Measurements from ENCODE around the gene PALMD. TPM values are rescaled to one million over a fixed set of nuclear protein-coding genes. Genes with fewer than 3 reads are reported as not detected.
A peak's percentile ranks its signal among the peaks of the same experiment; 100 is the strongest.

The PALMD gene
- total RNA-seq, result 1 to 10 TPM; 1.5 to 2.7 TPM
- long read RNA-seq, partial matches to known transcripts, result 1 of 2 reads
- long read RNA-seq, other reads (novel, unspliced or antisense), result 0 of 2 reads

GRCh38 chr1:99645699-99646531 lies at the start of gene PALMD:
Gene PALMD, plus strand, starts transcription at chr1:99646113. Its CDS starts 205 bp downstream, at chr1:99646318.
- ATAC-seq (peak; percentile 57), DNase-seq (peak in 1 of 2 donors; percentile 5)
- intact Hi-C loops (cut with DNase I, micrococcal nuclease), result no loop called here

GRCh38 chr1:99598738-99599411 lies 47.0 kb upstream of the PALMD start:
- intact Hi-C loops (cut with DNase I, micrococcal nuclease), result no loop called here
- DNase-seq (no peak), ATAC-seq (no peak)

- intact Hi-C loops (cut with DNase I, micrococcal nuclease), result no loop called here
Measured at GRCh38 chr1:99599678-99600175, 46.2 kb upstream of the PALMD start.

GRCh38 chr1:99600782-99601181 lies 45.1 kb upstream of the PALMD start:
- DNase-seq, result no peak
- intact Hi-C loops (cut with DNase I, micrococcal nuclease), result no loop called here
- no peak for ATAC-seq

More at GRCh38 chr1:99599678-99600175, 46.2 kb upstream of the PALMD start:
- ATAC-seq, result no peak
- DNase-seq, result no peak

GRCh38 chr1:99601208-99601607 lies 44.7 kb upstream of the PALMD start:
- DNase-seq, result no peak
- intact Hi-C loops (cut with DNase I, micrococcal nuclease), result no loop called here
- ATAC-seq, result no peak

- DNase-seq (no peak), ATAC-seq (no peak)
- intact Hi-C loops (cut with DNase I, micrococcal nuclease), result no loop called here
Measured at GRCh38 chr1:99601709-99602403, 44.1 kb upstream of the PALMD start.

DNA sequence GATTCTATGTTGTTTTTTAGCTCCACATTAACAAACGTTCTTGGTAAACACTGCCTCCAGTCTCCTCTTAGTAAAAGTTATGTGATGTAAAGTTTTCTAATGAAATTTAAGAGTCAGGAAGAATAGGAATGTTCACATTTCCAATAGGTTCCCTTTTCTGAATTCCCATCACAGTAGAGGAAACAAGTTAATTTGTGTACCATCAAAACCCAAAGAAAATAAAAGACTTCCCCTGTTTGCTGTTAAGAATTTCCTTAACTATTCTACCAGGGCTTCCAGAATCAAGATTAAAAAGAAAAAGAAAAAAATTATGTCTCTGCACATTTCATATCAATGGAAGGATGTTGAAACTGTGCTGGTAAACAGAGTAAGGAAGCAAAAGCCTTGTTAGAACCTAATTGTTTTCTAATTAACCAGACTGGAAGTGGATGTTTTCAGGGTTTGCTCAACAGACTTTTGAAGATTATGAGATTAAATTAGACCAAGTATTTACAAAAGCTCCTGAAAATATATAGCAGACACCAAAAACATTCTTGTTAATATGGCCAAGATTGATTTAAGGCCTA lies 43.4 kb upstream of the PALMD start:
- intact Hi-C loops (cut with DNase I, micrococcal nuclease), result no loop called here
- ATAC-seq (no peak), DNase-seq (no peak)

DNA sequence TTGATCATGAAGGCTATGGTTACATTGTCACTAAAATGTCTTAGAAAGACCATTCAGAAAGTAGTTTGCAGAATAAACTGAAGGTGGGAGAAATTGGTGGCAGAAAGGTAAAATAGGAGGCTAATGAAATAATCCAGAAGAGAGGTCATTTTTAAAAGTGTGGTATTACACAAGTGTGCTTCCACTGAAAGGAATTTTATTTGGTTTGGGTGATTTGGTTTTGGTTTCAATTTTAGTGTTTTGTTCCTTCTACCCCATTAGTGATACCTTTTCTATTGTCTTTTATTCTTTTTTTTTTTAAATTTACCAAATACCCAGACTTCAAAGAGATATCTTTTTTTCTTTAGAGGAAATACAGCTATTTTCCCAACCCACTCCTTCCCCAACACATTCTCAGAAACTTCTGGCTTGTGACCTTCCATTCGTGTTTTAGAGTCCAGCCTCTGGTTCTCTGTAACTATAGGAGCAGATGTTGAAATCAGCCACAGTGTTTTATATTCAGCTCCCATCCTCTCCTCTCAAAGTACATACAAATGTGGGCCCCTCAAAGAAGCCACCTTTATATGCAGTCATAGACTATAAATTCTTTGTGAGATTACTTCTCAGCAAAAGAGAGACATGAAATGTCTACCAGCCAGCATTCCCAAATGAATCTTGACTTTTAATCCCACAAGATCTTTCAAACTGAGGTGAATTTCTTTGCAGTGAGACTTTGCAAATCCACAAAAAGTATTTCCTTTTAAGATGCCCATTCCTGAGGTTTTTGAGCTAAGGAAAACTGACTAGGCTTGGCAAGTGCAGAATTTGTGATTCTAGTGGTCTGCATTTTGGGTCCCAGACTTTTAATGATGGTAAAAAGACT lies 42.0 kb upstream of the PALMD start:
- DNase-seq (no peak), ATAC-seq (no peak)
- intact Hi-C loops (cut with DNase I, micrococcal nuclease), result no loop called here

DNA sequence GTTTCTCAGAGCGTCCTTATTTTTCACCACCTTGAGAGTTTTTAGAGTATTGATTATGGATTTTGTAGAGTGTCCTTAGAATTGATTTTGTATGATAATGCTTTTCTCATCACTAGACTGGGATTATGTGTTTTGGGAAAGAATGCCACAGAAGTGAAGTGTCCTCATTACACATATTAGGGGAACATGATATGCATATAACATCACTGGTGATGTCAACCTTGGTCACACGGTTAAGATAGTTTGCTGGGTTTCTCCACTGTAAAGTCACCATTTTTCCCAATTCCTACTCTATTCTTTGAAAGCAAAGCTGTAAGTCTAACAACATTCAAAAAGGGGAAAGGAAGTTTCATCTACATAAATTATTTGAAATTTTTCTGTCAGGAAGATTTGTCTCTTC lies 39.6 kb upstream of the PALMD start:
- no peak for DNase-seq
- ATAC-seq, result no peak
- intact Hi-C loops (cut with DNase I, micrococcal nuclease), result no loop called here

DNA sequence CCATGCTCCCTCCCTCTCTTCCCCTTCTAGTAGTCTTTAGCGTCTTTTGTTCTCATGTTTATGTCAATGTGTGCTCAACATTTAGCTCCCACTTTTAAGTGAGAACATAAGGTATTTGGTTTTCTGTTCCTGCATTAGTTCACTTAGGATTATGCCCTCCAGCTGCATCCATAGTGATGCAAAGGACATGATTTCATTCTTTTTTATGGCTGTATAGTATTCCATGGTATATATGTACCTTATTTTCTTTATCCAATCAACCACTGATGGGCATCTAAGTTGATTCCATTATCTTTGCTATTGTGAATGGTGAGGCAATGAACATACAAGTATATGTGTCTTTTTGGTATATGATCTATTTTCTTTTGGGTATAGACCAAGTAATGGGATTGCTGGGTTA lies 38.3 kb upstream of the PALMD start:
- intact Hi-C loops (cut with DNase I, micrococcal nuclease), result no loop called here
- DNase-seq (no peak), ATAC-seq (no peak)

GRCh38 chr1:99608058-99608457 lies 37.9 kb upstream of the PALMD start:
- ATAC-seq, result no peak
- DNase-seq, result no peak
- intact Hi-C loops (cut with DNase I, micrococcal nuclease), result no loop called here

DNA sequence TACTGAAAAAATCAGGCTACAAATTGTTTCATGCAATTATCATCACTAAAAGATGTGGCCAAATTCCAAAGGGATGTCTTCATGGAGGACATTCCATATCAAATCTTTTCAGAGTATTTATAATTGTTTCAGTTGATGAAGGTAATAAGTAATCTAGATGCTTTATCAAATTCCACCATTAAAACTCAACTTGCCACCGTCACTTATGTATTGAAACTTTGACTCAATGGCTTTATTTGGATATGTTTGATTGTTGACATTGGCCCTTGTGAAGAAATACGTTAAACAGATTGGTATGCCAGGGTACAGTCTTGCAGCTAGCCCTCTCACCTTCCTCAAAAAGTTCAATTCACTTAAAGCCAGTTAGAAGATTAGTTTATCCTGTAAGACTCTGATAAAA lies 32.2 kb upstream of the PALMD start:
- DNase-seq (no peak), ATAC-seq (no peak)
- intact Hi-C loops (cut with DNase I, micrococcal nuclease), result no loop called here

DNA sequence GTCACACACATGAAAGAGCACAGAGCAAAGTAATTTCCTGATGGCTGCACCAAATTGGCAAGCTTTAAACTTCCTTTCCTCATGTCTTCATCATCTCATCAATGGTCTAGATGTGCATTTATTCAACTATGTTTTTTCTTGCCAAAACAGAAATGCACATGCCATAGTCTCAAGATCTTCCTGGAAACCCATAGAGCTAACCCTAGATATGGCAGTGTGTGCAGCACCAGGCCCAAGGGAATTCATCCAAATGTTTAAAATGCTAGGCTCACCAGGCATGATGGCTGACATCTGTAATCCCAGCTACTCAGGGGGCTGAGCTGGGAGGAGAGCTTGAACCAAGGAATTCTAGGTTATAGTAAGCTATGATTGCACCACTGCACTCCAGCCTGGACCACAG lies 31.2 kb upstream of the PALMD start:
- intact Hi-C loops (cut with DNase I, micrococcal nuclease), result no loop called here
- ATAC-seq (no peak), DNase-seq (no peak)

GRCh38 chr1:99619583-99619982 lies 26.3 kb upstream of the PALMD start:
- intact Hi-C loops (cut with DNase I, micrococcal nuclease), result no loop called here
- DNase-seq (no peak), ATAC-seq (no peak)

DNA sequence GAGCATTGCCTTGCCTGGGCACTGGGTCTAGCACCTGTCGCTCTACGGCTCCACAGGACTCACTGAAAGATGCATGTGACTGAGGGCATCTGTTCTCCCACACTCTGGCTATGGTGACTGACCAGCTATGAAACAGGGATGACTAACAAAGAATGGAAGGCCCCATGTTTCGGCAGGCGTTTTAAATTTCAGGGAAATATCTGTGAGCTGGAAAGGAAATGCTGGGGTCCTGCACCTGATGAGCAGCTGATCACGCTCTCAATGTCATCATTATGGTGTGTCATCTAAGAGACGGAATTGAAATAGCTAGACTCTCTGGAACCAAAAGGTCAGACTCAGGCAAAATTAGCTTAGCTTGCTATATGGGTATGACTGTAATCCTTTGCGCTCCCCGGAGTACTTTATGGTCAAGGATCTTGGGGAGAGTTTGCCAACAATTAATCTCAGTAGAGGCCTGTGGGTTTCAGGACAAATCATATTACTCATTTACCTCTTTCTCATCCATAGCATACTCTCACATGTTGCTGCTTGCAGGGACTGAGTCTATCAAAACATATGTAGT lies 24.5 kb upstream of the PALMD start:
- DNase-seq (no peak), ATAC-seq (no peak)
- intact Hi-C loops (cut with DNase I, micrococcal nuclease), result no loop called here

GRCh38 chr1:99622702-99623347 lies 23.1 kb upstream of the PALMD start:
- DNase-seq, result no peak
- no peak for ATAC-seq
- intact Hi-C loops (cut with DNase I, micrococcal nuclease), result no loop called here

- ATAC-seq, result no peak
- no peak for DNase-seq
- intact Hi-C loops (cut with DNase I, micrococcal nuclease), result no loop called here
Measured at GRCh38 chr1:99623554-99623953, 22.4 kb upstream of the PALMD start.

- ATAC-seq, result no peak
- DNase-seq, result no peak
- intact Hi-C loops (cut with DNase I, micrococcal nuclease), result no loop called here
Measured at GRCh38 chr1:99627615-99628014, 18.3 kb upstream of the PALMD start.
